Skeletal muscle satellite cell (primary cell): ENCODE data around the gene YPEL1.
"Not testable (repeated sequence)": the region's sequence is repeated elsewhere in the genome, so short reads cannot be mapped to it uniquely, and the experiment has no call there.

Source experiments
- H3K27me3 ChIP-seq: 2 replicates; pipeline ENCODE4 v1.7.0; 2013; ENCODE audit warnings: low read length; ENCODE audit not compliant: control insufficient read depth, insufficient read depth
- H3K36me3 ChIP-seq: 2 replicates; pipeline ENCODE4 v1.7.0; 2013; ENCODE audit warnings: mild to moderate bottlenecking, control low read depth, low read length; ENCODE audit not compliant: insufficient read depth
- H3K4me1 ChIP-seq: 2 replicates; pipeline ENCODE4 v1.7.0; 2013; ENCODE audit warnings: low read length; ENCODE audit not compliant: control insufficient read depth, insufficient read depth
- H3K4me2 ChIP-seq: 2 replicates; pipeline ENCODE4 v1.7.0; 2013; ENCODE audit warnings: mild to moderate bottlenecking, low read length
- H3K4me3 ChIP-seq: 2 replicates; pipeline ENCODE4 v1.7.0; 2013; ENCODE audit warnings: low read length
- H3K9ac ChIP-seq: 2 replicates; pipeline ENCODE4 v1.7.0; 2013; ENCODE audit warnings: mild to moderate bottlenecking, low read depth, low read length, moderate library complexity
- H3K9me3 ChIP-seq: replicated peaks from 2 replicates; pipeline ENCODE4 v1.7.0; 2013; ENCODE audit warnings: mild to moderate bottlenecking, control low read depth, low read length

YPEL1 gene

GRCh38 chr22:21694795-21695429 is 40.7 kb downstream of the YPEL1 start:
- Histone ChIP-seq H3K36me3 (peaks cover 43% of the 10 kb centered on the region), H3K4me1 (no peaks in the 10 kb centered on the region), H3K9me3 (no peaks in the 10 kb centered on the region), H3K4me2 (no peak overlapping the region), H3K27me3 (no peaks in the 10 kb centered on the region), H3K9ac (no peak overlapping the region), H3K4me3 (no peak overlapping the region)

GRCh38 chr22:21694394-21694793 is 41.2 kb downstream of the YPEL1 start:
- H3K36me3 ChIP-seq, result peaks cover 47% of the 10 kb centered on the region

GRCh38 chr22:21693999-21694341 is 41.6 kb downstream of the YPEL1 start:
- Histone ChIP-seq H3K4me3 (no peak overlapping the region), H3K27me3 (no peaks in the 10 kb centered on the region), H3K4me1 (no peaks in the 10 kb centered on the region), H3K36me3 (peaks cover 48% of the 10 kb centered on the region), H3K9me3 (no peaks in the 10 kb centered on the region), H3K4me2 (no peak overlapping the region), H3K9ac (no peak overlapping the region)

More at GRCh38 chr22:21694394-21694793, 41.2 kb downstream of the YPEL1 start:
- H3K4me1 ChIP-seq, result no peaks in the 10 kb centered on the region
- no peak overlapping the region for H3K9ac ChIP-seq
- no peaks in the 10 kb centered on the region for H3K27me3 ChIP-seq
- H3K4me2 ChIP-seq, result no peak overlapping the region
- no peak overlapping the region for H3K4me3 ChIP-seq
- H3K9me3 ChIP-seq, result no peaks in the 10 kb centered on the region

- no peaks in the 10 kb centered on the region for H3K4me1 ChIP-seq
- no peaks in the 10 kb centered on the region for H3K27me3 ChIP-seq
- no peak overlapping the region for H3K9ac ChIP-seq
- no peak overlapping the region for H3K4me2 ChIP-seq
- no peaks in the 10 kb centered on the region for H3K9me3 ChIP-seq
- no peak overlapping the region for H3K4me3 ChIP-seq
- H3K36me3 ChIP-seq, result peaks cover 53% of the 10 kb centered on the region
These were observed 42.1 kb downstream of the YPEL1 start for GRCh38 chr22:21693333-21693998.

- not testable (repeated sequence) for H3K9ac ChIP-seq, H3K4me1 ChIP-seq, H3K27me3 ChIP-seq, H3K4me2 ChIP-seq, H3K4me3 ChIP-seq, H3K9me3 ChIP-seq
- H3K36me3 ChIP-seq, result peaks cover 54% of the 10 kb centered on the region
These were observed 42.7 kb downstream of the YPEL1 start for GRCh38 chr22:21692856-21693255.

GRCh38 chr22:21691816-21692215 is 43.8 kb downstream of the YPEL1 start:
- Histone ChIP-seq H3K9ac (no peak overlapping the region), H3K9me3 (no peaks in the 10 kb centered on the region), H3K4me2 (no peak overlapping the region), H3K4me1 (no peaks in the 10 kb centered on the region), H3K4me3 (no peak overlapping the region), H3K27me3 (no peaks in the 10 kb centered on the region), H3K36me3 (peaks cover 48% of the 10 kb centered on the region)

- H3K4me2 ChIP-seq, result no peak overlapping the region
- no peaks in the 10 kb centered on the region for H3K4me1 ChIP-seq
- H3K9me3 ChIP-seq, result no peaks in the 10 kb centered on the region
- no peak overlapping the region for H3K9ac ChIP-seq
- H3K27me3 ChIP-seq, result no peaks in the 10 kb centered on the region
- H3K4me3 ChIP-seq, result no peak overlapping the region
- H3K36me3 ChIP-seq, result peaks cover 36% of the 10 kb centered on the region
These were observed 45.2 kb downstream of the YPEL1 start for GRCh38 chr22:21690401-21690801.

- Histone ChIP-seq H3K4me1 (no peaks in the 10 kb centered on the region), H3K9ac (no peak overlapping the region), H3K4me3 (no peak overlapping the region), H3K9me3 (no peaks in the 10 kb centered on the region), H3K27me3 (no peaks in the 10 kb centered on the region), H3K4me2 (no peak overlapping the region), H3K36me3 (peaks cover 24% of the 10 kb centered on the region)
These were observed 46.8 kb downstream of the YPEL1 start for GRCh38 chr22:21688706-21689381.

GRCh38 chr22:21688341-21688705 is 47.3 kb downstream of the YPEL1 start:
- Histone ChIP-seq H3K36me3 (peaks cover 22% of the 10 kb centered on the region), H3K27me3 (no peaks in the 10 kb centered on the region), H3K4me3 (no peak overlapping the region), H3K9ac (no peak overlapping the region), H3K4me1 (no peaks in the 10 kb centered on the region), H3K4me2 (no peak overlapping the region), H3K9me3 (no peaks in the 10 kb centered on the region)

- no peak overlapping the region for H3K9ac ChIP-seq
- no peak overlapping the region for H3K4me2 ChIP-seq
- no peaks in the 10 kb centered on the region for H3K27me3 ChIP-seq
- no peaks in the 10 kb centered on the region for H3K4me1 ChIP-seq
- H3K4me3 ChIP-seq, result no peak overlapping the region
- peaks cover 25% of the 10 kb centered on the region for H3K36me3 ChIP-seq
- H3K9me3 ChIP-seq, result no peaks in the 10 kb centered on the region
These were observed 47.8 kb downstream of the YPEL1 start for GRCh38 chr22:21687685-21688259.

GRCh38 chr22:21686634-21687393 is 48.8 kb downstream of the YPEL1 start:
- H3K4me3 ChIP-seq, result no peak overlapping the region
- no peaks in the 10 kb centered on the region for H3K4me1 ChIP-seq
- no peaks in the 10 kb centered on the region for H3K27me3 ChIP-seq
- no peak overlapping the region for H3K9ac ChIP-seq
- H3K36me3 ChIP-seq, result peaks cover 26% of the 10 kb centered on the region
- H3K9me3 ChIP-seq, result no peaks in the 10 kb centered on the region
- H3K4me2 ChIP-seq, result no peak overlapping the region
